ENCODE data around the gene CORO2B. TPM values are rescaled to one million over a fixed set of nuclear protein-coding genes. Genes with fewer than 3 reads are reported as not detected.

The CORO2B gene
- total RNA-seq, 4 donors from 2014 or later: 1.3 to 3.3 (median 2.3) TPM

DNA sequence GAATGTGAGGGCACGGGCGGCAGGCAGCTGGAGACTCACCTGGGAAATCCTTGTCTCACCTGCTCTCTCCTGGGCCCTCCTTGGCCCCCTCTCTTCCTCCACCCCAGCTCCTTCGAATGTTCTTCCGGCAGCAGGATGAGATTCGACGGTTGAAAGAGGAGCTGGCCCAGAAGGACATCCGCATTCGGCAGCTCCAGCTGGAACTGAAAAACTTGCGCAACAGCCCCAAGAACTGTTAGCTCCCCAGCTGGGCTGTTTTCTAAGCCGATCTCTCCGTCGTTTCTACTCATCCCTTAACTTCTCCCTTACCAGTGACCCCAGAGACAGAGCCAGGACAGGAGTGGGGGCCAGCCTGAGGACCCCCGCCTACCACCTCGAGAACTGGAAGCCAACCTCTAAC lies 146.9 kb downstream of the CORO2B start:
- Histone ChIP-seq H3K4me3 (no peak overlapping the region), H3K4me1 (peaks cover 7% of the 10 kb centered on the region), H3K27ac (no peak overlapping the region), H3K36me3 (no peaks in the 10 kb centered on the region), H3K27me3 (no peaks in the 10 kb centered on the region), H3K9me3 (no peaks in the 10 kb centered on the region)
- 44% methylated on average over 11 of the region's 14 CpGs for WGBS
- DNase-seq (ENCODE audit: low spot score in 2 of 2): no peak
- TF ChIP-seq EP300 (IDR thresholded peaks at IDR 0.05) (no peak), POLR2A (IDR thresholded peaks at IDR 0.05) (no peak), POLR2AphosphoS5 (IDR thresholded peaks at IDR 0.05) (no peak)
- TF ChIP-seq, protein P1, sequence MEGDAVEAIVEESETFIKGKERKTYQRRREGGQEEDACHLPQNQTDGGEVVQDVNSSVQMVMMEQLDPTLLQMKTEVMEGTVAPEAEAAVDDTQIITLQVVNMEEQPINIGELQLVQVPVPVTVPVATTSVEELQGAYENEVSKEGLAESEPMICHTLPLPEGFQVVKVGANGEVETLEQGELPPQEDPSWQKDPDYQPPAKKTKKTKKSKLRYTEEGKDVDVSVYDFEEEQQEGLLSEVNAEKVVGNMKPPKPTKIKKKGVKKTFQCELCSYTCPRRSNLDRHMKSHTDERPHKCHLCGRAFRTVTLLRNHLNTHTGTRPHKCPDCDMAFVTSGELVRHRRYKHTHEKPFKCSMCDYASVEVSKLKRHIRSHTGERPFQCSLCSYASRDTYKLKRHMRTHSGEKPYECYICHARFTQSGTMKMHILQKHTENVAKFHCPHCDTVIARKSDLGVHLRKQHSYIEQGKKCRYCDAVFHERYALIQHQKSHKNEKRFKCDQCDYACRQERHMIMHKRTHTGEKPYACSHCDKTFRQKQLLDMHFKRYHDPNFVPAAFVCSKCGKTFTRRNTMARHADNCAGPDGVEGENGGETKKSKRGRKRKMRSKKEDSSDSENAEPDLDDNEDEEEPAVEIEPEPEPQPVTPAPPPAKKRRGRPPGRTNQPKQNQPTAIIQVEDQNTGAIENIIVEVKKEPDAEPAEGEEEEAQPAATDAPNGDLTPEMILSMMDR (IDR thresholded peaks at IDR 0.05): no peak

DNA sequence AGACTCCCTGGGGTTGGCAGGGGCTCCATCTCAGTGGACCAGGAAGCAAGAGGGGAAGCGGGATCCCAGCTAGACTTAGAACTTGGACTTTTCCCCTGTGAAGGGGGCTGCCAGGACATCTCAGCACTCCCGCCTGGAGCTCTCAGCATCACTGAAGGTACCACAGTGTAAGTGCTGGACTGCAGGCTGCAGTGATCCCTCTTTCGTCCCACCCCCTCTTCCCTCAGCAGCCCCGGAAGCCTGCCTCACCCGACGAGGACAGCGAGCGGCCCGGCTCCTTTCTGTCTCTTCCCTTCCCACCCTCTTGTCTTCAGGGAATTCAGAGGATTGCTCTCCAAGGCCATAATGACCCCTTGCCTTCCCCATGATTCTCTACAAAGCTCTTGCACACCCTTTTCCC lies 147.5 kb downstream of the CORO2B start:
- WGBS: 85% methylated on average over 9 of the region's 9 CpGs
- Histone ChIP-seq H3K4me1 (peaks cover 7% of the 10 kb centered on the region), H3K36me3 (no peaks in the 10 kb centered on the region), H3K27ac (no peak overlapping the region), H3K27me3 (no peaks in the 10 kb centered on the region), H3K9me3 (no peaks in the 10 kb centered on the region), H3K4me3 (no peak overlapping the region)
- TF ChIP-seq, protein P1 (IDR thresholded peaks at IDR 0.05): no peak
- TF ChIP-seq EP300 (IDR thresholded peaks at IDR 0.05): no peak
- no peak for TF ChIP-seq POLR2AphosphoS5 (IDR thresholded peaks at IDR 0.05)
- no peak for TF ChIP-seq POLR2A (IDR thresholded peaks at IDR 0.05)
- no peak for DNase-seq (ENCODE audit: low spot score in 2 of 2)

DNA sequence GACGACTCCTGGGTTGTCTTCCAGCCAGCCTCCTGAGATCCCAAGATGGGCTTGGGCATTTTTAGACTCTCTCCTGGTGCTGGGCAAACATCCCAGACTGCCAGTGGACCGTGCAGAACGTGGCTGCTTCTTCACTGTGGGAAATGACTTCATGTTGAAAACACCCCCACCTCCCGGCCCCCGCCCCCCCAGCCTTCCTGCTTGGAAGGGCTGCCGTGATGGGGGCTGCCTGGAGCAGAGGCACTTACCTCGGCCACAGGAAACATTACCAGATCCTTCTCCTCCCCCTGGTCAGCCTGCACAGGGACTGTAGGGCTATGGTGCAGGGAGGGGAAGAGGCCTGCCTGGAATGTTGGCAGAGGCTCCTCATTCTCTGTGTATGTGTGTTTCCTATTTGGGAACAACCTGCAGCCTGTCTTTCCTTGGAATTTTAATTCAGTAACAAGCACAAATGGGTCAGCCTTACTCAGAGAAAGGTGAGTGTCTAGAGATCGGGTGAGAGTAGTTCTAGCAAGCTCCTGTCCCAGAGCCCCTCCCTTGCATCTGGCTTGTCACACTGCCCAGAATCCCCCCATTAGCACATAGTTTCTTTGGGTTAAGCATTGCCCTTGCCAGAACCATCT lies 151.1 kb downstream of the CORO2B start:
- Histone ChIP-seq H3K27me3 (no peaks in the 10 kb centered on the region), H3K36me3 (no peaks in the 10 kb centered on the region), H3K9me3 (no peaks in the 10 kb centered on the region), H3K4me1 (peaks cover 7% of the 10 kb centered on the region), H3K27ac (no peak overlapping the region), H3K4me3 (no peak overlapping the region)
- TF ChIP-seq POLR2A (IDR thresholded peaks at IDR 0.05): no peak
- no peak for TF ChIP-seq EP300 (IDR thresholded peaks at IDR 0.05)
- TF ChIP-seq, protein P1 (IDR thresholded peaks at IDR 0.05): no peak
- no peak for TF ChIP-seq POLR2AphosphoS5 (IDR thresholded peaks at IDR 0.05)
- no peak for DNase-seq (ENCODE audit: low spot score in 2 of 2)
- 48% methylated on average over 8 of the region's 8 CpGs for WGBS

DNA sequence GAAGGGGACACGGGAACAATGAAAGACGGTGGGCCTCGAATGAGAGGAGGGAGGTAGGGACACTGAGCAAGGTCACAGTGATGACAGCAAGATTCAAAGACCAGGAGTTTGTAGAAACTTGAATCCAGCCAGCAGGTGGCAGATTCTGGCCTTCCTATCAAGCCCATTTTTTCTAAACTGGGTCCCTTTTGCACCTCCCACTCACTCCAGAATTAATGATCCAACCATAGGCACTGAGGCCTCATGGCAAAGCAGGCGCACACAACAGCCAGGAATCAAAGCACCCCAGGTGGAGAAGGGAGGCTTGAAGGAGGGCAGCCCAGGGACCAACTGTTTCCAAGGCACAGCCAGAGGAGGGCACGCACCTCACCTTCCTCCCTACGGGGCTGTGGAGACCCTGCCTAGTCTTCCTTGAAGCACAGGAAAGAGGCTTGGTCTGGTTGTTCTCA lies 151.7 kb downstream of the CORO2B start:
- Histone ChIP-seq H3K27me3 (no peaks in the 10 kb centered on the region), H3K4me3 (no peak overlapping the region), H3K9me3 (no peaks in the 10 kb centered on the region), H3K36me3 (no peaks in the 10 kb centered on the region), H3K4me1 (peaks cover 5% of the 10 kb centered on the region), H3K27ac (no peak overlapping the region)
- no peak for DNase-seq (ENCODE audit: low spot score in 2 of 2)
- WGBS: 68% methylated on average over 4 of the region's 6 CpGs
- TF ChIP-seq, protein P1 (IDR thresholded peaks at IDR 0.05): peak in 1 of 2 donors; percentile 47
- TF ChIP-seq POLR2AphosphoS5 (IDR thresholded peaks at IDR 0.05): no peak

DNA sequence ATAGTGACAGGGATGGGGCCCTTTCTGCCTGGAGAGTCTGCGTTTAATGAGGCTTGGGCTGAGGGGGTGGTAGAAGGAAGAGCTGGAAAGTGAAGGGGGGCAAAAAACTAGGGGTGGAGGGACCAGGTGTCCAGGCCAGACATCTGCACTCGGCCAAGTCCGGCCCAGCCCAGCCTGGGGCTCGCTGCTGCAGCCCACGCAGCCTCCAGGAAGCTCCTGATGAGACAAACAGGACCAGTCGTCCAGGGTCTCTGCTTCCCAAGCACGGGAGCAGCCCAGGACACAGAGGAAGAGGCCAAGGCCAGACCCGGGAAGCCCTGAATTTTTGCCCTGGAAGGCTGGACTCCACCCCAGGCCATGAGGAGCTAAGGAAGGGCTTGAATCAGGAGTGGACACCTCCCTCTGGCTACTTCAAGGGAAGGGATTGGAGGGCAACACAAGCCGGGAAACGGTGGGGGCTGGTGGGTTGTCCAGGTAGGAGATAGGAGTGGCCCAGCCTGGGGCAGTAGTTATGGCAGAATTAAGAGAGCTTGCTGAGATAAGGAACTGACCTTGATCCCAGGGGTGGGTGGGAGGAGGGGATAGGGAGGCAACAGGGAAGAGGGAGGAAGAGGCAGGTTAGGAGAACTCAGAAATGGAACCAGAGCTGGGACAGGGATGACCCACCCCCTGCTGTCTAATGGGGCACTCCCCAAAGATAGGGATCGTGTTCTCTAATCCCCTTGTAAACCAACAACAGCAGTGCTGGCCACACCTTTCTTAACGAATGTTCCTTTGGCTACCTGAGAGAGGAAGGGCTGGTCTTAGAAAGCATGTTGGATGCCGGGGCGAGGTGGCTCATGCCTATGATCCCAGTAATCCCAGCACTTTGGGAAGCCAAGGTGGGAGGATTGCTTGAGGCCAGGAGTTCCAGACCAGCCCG lies 152.4 kb downstream of the CORO2B start:
- TF ChIP-seq EP300 (IDR thresholded peaks at IDR 0.05) (no peak), POLR2AphosphoS5 (IDR thresholded peaks at IDR 0.05) (no peak), POLR2A (IDR thresholded peaks at IDR 0.05) (no peak)
- TF ChIP-seq, protein P1 (IDR thresholded peaks at IDR 0.05): no peak
- Histone ChIP-seq H3K9me3 (no peaks in the 10 kb centered on the region), H3K27me3 (no peaks in the 10 kb centered on the region), H3K27ac (no peak overlapping the region), H3K4me1 (no peaks in the 10 kb centered on the region), H3K36me3 (no peaks in the 10 kb centered on the region), H3K4me3 (no peak overlapping the region)
- WGBS: 51% methylated on average over 15 of the region's 15 CpGs
- DNase-seq (ENCODE audit: low spot score in 2 of 2): no peak
